Endothelial cell of umbilical vein (primary cell): Measurements from ENCODE around the gene SLC11A1. TPM values are rescaled to one million over a fixed set of nuclear protein-coding genes. Genes with fewer than 3 reads are reported as not detected.

Experiments
- BruUV-seq: library from RNA; stranded (reverse); fragments of 400-500 nt; replicated peaks from 2 replicates; lab custom pipeline; 2021; lab: Mats Ljungman, UMichigan
- CTCF ChIA-PET: fragments of 300-600, 350-600 bp; sonication (Branson Sonifier 250); formaldehyde crosslinking; loops from one replicate; lab custom pipeline; 2021; ENCODE audit warnings: antibody characterized with exemption, inconsistent platforms; lab: Charles Lee
- POLR2A ChIA-PET: fragments of 300-600, 350-600 bp; sonication (Branson Sonifier 250); formaldehyde crosslinking; loops from one replicate; lab custom pipeline; 2021; ENCODE audit warnings: antibody characterized with exemption, inconsistent platforms; lab: Charles Lee
- DNase-seq: peaks from one replicate; pipeline ENCODE4 v3.0.0-alpha.2; 2011; ENCODE audit warnings: low read depth, low spot score
- FAIRE-seq: peaks from 2 replicates; lab custom pipeline; 2011; peaks lifted over from hg19 to GRCh38; lab: Jason Lieb, UNC
- H2AFZ ChIP-seq: 2 replicates; pipeline ENCODE4 v1.6.0; 2012; ENCODE audit warnings: low read depth, low read length, control low read depth, inconsistent platforms
- H3K27ac ChIP-seq: 2 replicates; pipeline ENCODE4 v1.5.1; 2011; ENCODE audit warnings: low read depth, mild to moderate bottlenecking, control low read depth, low read length, moderate library complexity; ENCODE audit not compliant: insufficient read depth
- H3K27me3 ChIP-seq, 2 experiments: 2 replicates each; pipeline versions ENCODE4 v1.6.0 to v1.6.1; 2011; ENCODE audit warnings: low read length in 2 of 2, mixed read lengths in 1 of 2; ENCODE audit not compliant: control insufficient read depth in 2 of 2, insufficient read depth in 2 of 2
- H3K36me3 ChIP-seq, 2 experiments: 2 replicates in 1 of 2; 3 replicates in 1 of 2; pipeline ENCODE4 v1.5.1; 2011; ENCODE audit warnings: low read length in 2 of 2, mild to moderate bottlenecking in 1 of 2, moderate library complexity in 1 of 2; ENCODE audit not compliant: control insufficient read depth in 2 of 2, insufficient read depth in 2 of 2; ENCODE audit errors: extremely low read depth in 1 of 2
- H3K4me1 ChIP-seq: 3 replicates; pipeline ENCODE4 v1.5.1; 2011; ENCODE audit warnings: mild to moderate bottlenecking, low read length; ENCODE audit not compliant: control insufficient read depth, insufficient read depth; ENCODE audit errors: extremely low read depth
- H3K4me2 ChIP-seq: 2 replicates; pipeline ENCODE4 v1.6.1; 2011; ENCODE audit warnings: low read length, control low read depth, mixed read lengths; ENCODE audit not compliant: insufficient read depth
- H3K4me3 ChIP-seq, 3 experiments: fragments of 200-600 bp in 1 of 3; sonication (generic), shearing (Covaris generic) in 1 of 3; replicated peaks in 1 of 3; 2 replicates each; pipeline ENCODE4 v1.5.1; 2011 to 2016; ENCODE audit warnings: control low read depth in 3 of 3, low read length in 3 of 3, mild to moderate bottlenecking in 2 of 3, inconsistent platforms in 1 of 3, low read depth in 1 of 3, moderate library complexity in 1 of 3; ENCODE audit not compliant: insufficient read depth in 1 of 3
- H3K79me2 ChIP-seq: 2 replicates; pipeline ENCODE4 v1.6.0; 2012; ENCODE audit warnings: low read length, inconsistent platforms; ENCODE audit not compliant: control insufficient read depth, insufficient read depth
- H3K9ac ChIP-seq: replicated peaks from 2 replicates; pipeline ENCODE3; 2011; ENCODE audit warnings: low read length, control low read depth; ENCODE audit not compliant: insufficient read depth; ENCODE audit errors: extremely low read depth
- H3K9me1 ChIP-seq: replicated peaks from 3 replicates; pipeline ENCODE4 v1.6.0; 2011; ENCODE audit warnings: mild to moderate bottlenecking, low read length; ENCODE audit not compliant: control insufficient read depth, insufficient read depth; ENCODE audit errors: extremely low read depth
- H3K9me3 ChIP-seq: replicated peaks from 2 replicates; pipeline ENCODE4 v1.5.1; 2012; ENCODE audit warnings: low read length, inconsistent platforms; ENCODE audit not compliant: control insufficient read depth, insufficient read depth
- H4K20me1 ChIP-seq: replicated peaks from 2 replicates; pipeline ENCODE3; 2011; ENCODE audit warnings: mild to moderate bottlenecking, low read length; ENCODE audit not compliant: control insufficient read depth, insufficient read depth; ENCODE audit errors: extremely low read depth
- EZH2 ChIP-seq: IDR thresholded peaks from 2 replicates; pipeline ENCODE4 v1.6.1; 2012; ENCODE audit warnings: borderline replicate concordance, low read depth, mild to moderate bottlenecking, moderate library complexity, low read length, inconsistent platforms; ENCODE audit not compliant: severe bottlenecking
- FOS ChIP-seq: IDR thresholded peaks from 2 replicates; pipeline ENCODE4 v1.6.1; 2011; ENCODE audit warnings: mild to moderate bottlenecking, low read length, moderate library complexity, borderline replicate concordance; ENCODE audit not compliant: insufficient read depth
- GATA2 ChIP-seq: IDR thresholded peaks from 2 replicates; pipeline ENCODE4 v1.7.0; 2011; ENCODE audit warnings: low read depth, mild to moderate bottlenecking, moderate library complexity, mixed read lengths, low read length; ENCODE audit not compliant: insufficient read length, insufficient read depth
- JUN ChIP-seq: IDR thresholded peaks from 2 replicates; pipeline ENCODE4 v1.6.1; 2011; ENCODE audit warnings: borderline replicate concordance, low read depth; ENCODE audit not compliant: insufficient read length, insufficient read depth
- MAX ChIP-seq: IDR thresholded peaks from 2 replicates; pipeline ENCODE4 v1.6.1; 2011; ENCODE audit not compliant: insufficient read depth, insufficient read length
- MYC ChIP-seq: IDR thresholded peaks from one replicate; pipeline ENCODE4 v1.6.1; 2011; ENCODE audit warnings: mild to moderate bottlenecking, low read depth, low read length
- POLR2A ChIP-seq: IDR thresholded peaks from 2 replicates; pipeline ENCODE4 v1.6.1; 2012; ENCODE audit warnings: low read depth, mild to moderate bottlenecking, control low read depth, low read length
- POLR2AphosphoS5 ChIP-seq: IDR thresholded peaks from 2 replicates; pipeline ENCODE4 v1.6.1; 2012; ENCODE audit warnings: low read depth, mild to moderate bottlenecking, control low read depth, low read length, moderate library complexity; ENCODE audit not compliant: insufficient read depth
- dilution Hi-C: fragments of 300-500 bp; cut with MboI; formaldehyde crosslinking; loops from one replicate; pipeline ENCODE4 v1.15.0; 2019; ENCODE audit warnings: low sequenced_read_pairs; ENCODE audit not compliant: extremely low pct_ligation_motif_present
- intact Hi-C: fragments of 100-400 bp; cut with micrococcal nuclease; formaldehyde crosslinking; loops from one replicate; pipeline ENCODE4 v1.10.0; 2022
- polyA plus RNA-seq, 4 experiments: library from polyadenylated mRNA; depleted of rRNA in 3 of 4; stranded (reverse) in 3 of 4; unstranded in 1 of 4; fragments of >200 nt; gene quantifications; 2 replicates each; pipeline versions ENCODE4 v1.2.1 to v1.2.3, GENCODE V29; 2011 to 2012; ENCODE audit warnings: missing spikeins in 1 of 4
- total RNA-seq: library from RNA; stranded (reverse); gene quantifications from 2 replicates; pipeline ENCODE4 v1.2.3, GENCODE V29; 2021
- TF ChIP-seq, protein P1 (sequence below), 2 donors: IDR thresholded peaks; 1 replicate in 1 of 2; 2 replicates in 1 of 2; pipeline ENCODE4 v1.5.1; 2011; ENCODE audit warnings: low read length in 2 of 2, mild to moderate bottlenecking in 2 of 2, moderate library complexity in 2 of 2, control low read depth in 1 of 2, inconsistent platforms in 1 of 2, low read depth in 1 of 2; ENCODE audit not compliant: insufficient read depth in 1 of 2; ENCODE audit errors: extremely low read depth in 1 of 2

The SLC11A1 gene
- total and polyA plus RNA-seq, 2 donors (not counting 3 experiments of a cell fraction or from before 2014, with no cell fraction given) = 0.03 TPM; not detected in 1

DNA sequence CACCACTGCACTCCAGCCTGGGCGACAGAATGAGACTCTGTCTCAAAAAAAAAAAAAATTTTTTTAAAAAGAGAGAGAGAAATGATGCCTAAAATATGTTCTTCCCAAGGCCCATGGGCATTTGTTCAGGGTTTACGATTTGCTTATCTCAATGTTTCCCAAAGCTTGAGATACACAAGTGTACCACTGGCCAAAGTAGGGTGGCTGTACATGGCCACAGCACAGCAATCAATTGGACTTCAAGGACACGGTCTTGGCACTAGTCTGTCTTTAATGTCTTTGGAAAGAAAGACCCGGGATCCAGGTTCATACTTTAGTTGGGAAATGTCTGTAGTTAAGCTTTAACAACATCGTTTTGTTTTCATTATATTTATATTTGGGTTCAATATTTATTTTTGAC lies 34.9 kb upstream of the SLC11A1 start:
- Histone ChIP-seq H3K79me2 (no peaks in the 10 kb centered on the region), H3K9me3 (no peaks in the 10 kb centered on the region), H3K36me3 (peaks cover 0 to 10% of the 10 kb centered on the region in 2 experiments), H3K4me2 (no peak overlapping the region), H3K4me1 (no peaks in the 10 kb centered on the region), H3K27me3 (no peaks in the 10 kb centered on the region), H3K4me3 (no peak overlapping the region), H3K9ac (no peak overlapping the region), H4K20me1 (no peaks in the 10 kb centered on the region), H3K27ac (no peak overlapping the region), H3K9me1 (no peaks in the 10 kb centered on the region), H2AFZ (no peak overlapping the region)
- ChIA-PET CTCF (interaction anchor here (1.3 kb wide), 1 partner anchor 9 kb away, joined by 3 read pairs; the partner anchor contains the start of gene CATIP), POLR2A (no interaction called here)
- dilution Hi-C loops = no loop called here
- FAIRE-seq (no peak), DNase-seq (no peak)
- intact Hi-C loops = no loop called here
- BruUV-seq = no TSS peak
- TF ChIP-seq FOS (no peak), POLR2A (no peak), GATA2 (no peak), EZH2 (no peak), POLR2AphosphoS5 (no peak), MAX (no peak), JUN (no peak), MYC (no peak)
- TF ChIP-seq, protein P1, sequence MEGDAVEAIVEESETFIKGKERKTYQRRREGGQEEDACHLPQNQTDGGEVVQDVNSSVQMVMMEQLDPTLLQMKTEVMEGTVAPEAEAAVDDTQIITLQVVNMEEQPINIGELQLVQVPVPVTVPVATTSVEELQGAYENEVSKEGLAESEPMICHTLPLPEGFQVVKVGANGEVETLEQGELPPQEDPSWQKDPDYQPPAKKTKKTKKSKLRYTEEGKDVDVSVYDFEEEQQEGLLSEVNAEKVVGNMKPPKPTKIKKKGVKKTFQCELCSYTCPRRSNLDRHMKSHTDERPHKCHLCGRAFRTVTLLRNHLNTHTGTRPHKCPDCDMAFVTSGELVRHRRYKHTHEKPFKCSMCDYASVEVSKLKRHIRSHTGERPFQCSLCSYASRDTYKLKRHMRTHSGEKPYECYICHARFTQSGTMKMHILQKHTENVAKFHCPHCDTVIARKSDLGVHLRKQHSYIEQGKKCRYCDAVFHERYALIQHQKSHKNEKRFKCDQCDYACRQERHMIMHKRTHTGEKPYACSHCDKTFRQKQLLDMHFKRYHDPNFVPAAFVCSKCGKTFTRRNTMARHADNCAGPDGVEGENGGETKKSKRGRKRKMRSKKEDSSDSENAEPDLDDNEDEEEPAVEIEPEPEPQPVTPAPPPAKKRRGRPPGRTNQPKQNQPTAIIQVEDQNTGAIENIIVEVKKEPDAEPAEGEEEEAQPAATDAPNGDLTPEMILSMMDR (IDR thresholded peaks at IDR 0.05; ENCODE audit: extremely low read depth in 1 of 2, insufficient read depth in 1 of 2, low read depth in 1 of 2, low read length in 2 of 2) = no peak
